ENCODE results near the gene DSCAML1. TPM values are rescaled to one million over a fixed set of nuclear protein-coding genes. Genes with fewer than 3 reads are reported as not detected.

The DSCAML1 gene
- total RNA-seq, 2 experiments from 2014 or later, result 0.13 to 0.29 TPM

GRCh38 chr11:117752071-117752470 lies 44.9 kb downstream of the DSCAML1 start:
- no peak for DNase-seq
- H3K4me1 Mint-ChIP-seq (ENCODE audit: low read depth), result no peaks in the 10 kb centered on the region
- POLR2A ChIA-PET, result no interaction called here
- intact Hi-C loops (cut with micrococcal nuclease), result no loop called here
- no peak for ATAC-seq
- H3K36me3 Mint-ChIP-seq (ENCODE audit: low read depth), result no peaks in the 10 kb centered on the region
- H3K27me3 Mint-ChIP-seq, result no peaks in the 10 kb centered on the region
- H3K4me3 Mint-ChIP-seq, result no peak overlapping the region
- CTCF ChIA-PET, result interaction anchor here (0.9 kb wide), 1 partner anchor 65 kb away, joined by 3 read pairs; no protein-coding TSS in a partner anchor
- TF ChIP-seq CTCF (IDR thresholded peaks at IDR 0.05), result no peak
- H3K27ac Mint-ChIP-seq, result no peak overlapping the region
- H3K9me3 Mint-ChIP-seq, result no peaks in the 10 kb centered on the region

- intact Hi-C loops (cut with micrococcal nuclease), result no loop called here
- DNase-seq (no peak), ATAC-seq (no peak)
- TF ChIP-seq CTCF (IDR thresholded peaks at IDR 0.05), result no peak
- ChIA-PET POLR2A (no interaction called here), CTCF (no interaction called here)
- Mint-ChIP-seq H3K4me1 (ENCODE audit: low read depth) (no peaks in the 10 kb centered on the region), H3K27me3 (no peaks in the 10 kb centered on the region), H3K27ac (no peak overlapping the region), H3K9me3 (no peaks in the 10 kb centered on the region), H3K4me3 (no peak overlapping the region), H3K36me3 (ENCODE audit: low read depth) (no peaks in the 10 kb centered on the region)
Measured at GRCh38 chr11:117750916-117751662, 45.9 kb downstream of the DSCAML1 start.

- POLR2A ChIA-PET, result no interaction called here
Measured at GRCh38 chr11:117750357-117750756, 46.7 kb downstream of the DSCAML1 start.

GRCh38 chr11:117749541-117749910 lies 47.5 kb downstream of the DSCAML1 start:
- H3K36me3 Mint-ChIP-seq (ENCODE audit: low read depth), result no peaks in the 10 kb centered on the region
- DNase-seq (no peak), ATAC-seq (no peak)
- H3K27ac Mint-ChIP-seq, result no peak overlapping the region
- H3K27me3 Mint-ChIP-seq, result no peaks in the 10 kb centered on the region
- ChIA-PET CTCF (interaction anchor here (0.8 kb wide), 1 partner anchor 58 kb away, joined by 4 read pairs; no protein-coding TSS in a partner anchor), POLR2A (no interaction called here)
- no peaks in the 10 kb centered on the region for H3K4me1 Mint-ChIP-seq (ENCODE audit: low read depth)
- no peak for TF ChIP-seq CTCF (IDR thresholded peaks at IDR 0.05)
- H3K4me3 Mint-ChIP-seq, result no peak overlapping the region
- H3K9me3 Mint-ChIP-seq, result no peaks in the 10 kb centered on the region
- intact Hi-C loops (cut with micrococcal nuclease), result no loop called here

More at GRCh38 chr11:117750357-117750756, 46.7 kb downstream of the DSCAML1 start:
- intact Hi-C loops (cut with micrococcal nuclease), result no loop called here
- Mint-ChIP-seq H3K4me1 (ENCODE audit: low read depth) (no peaks in the 10 kb centered on the region), H3K36me3 (ENCODE audit: low read depth) (no peaks in the 10 kb centered on the region), H3K9me3 (no peaks in the 10 kb centered on the region), H3K27me3 (no peaks in the 10 kb centered on the region), H3K27ac (no peak overlapping the region), H3K4me3 (no peak overlapping the region)
- no peak for ATAC-seq
- CTCF ChIA-PET, result no interaction called here
- DNase-seq, result no peak
- no peak for TF ChIP-seq CTCF (IDR thresholded peaks at IDR 0.05)

GRCh38 chr11:117748771-117749540 lies 48.1 kb downstream of the DSCAML1 start:
- Mint-ChIP-seq H3K27me3 (no peaks in the 10 kb centered on the region), H3K9me3 (no peaks in the 10 kb centered on the region), H3K4me1 (ENCODE audit: low read depth) (no peaks in the 10 kb centered on the region), H3K27ac (no peak overlapping the region), H3K36me3 (ENCODE audit: low read depth) (no peaks in the 10 kb centered on the region), H3K4me3 (no peak overlapping the region)
- intact Hi-C loops (cut with micrococcal nuclease), result no loop called here
- no peak for DNase-seq
- no peak for TF ChIP-seq CTCF (IDR thresholded peaks at IDR 0.05)
- CTCF ChIA-PET, result interaction anchor here (0.8 kb wide), 1 partner anchor 58 kb away, joined by 4 read pairs; no protein-coding TSS in a partner anchor
- POLR2A ChIA-PET, result no interaction called here
- no peak for ATAC-seq
